Endothelial cell (in vitro differentiated cells): Measurements from ENCODE around the gene TMEM121. TPM values are rescaled to one million over a fixed set of nuclear protein-coding genes. Genes with fewer than 3 reads are reported as not detected.

Experiments
- DNase-seq: peaks from one replicate; pipeline ENCODE4 v3.0.0; 2021; ENCODE audit warnings: low spot score
- H3K27ac Mint-ChIP-seq: one replicate; pipeline ENCODE4 v1.8.0; 2021; ENCODE audit warnings: mixed read lengths, inconsistent platforms; ENCODE audit not compliant: unreplicated experiment
- H3K27me3 Mint-ChIP-seq: one replicate; pipeline ENCODE4 v1.8.0; 2021; ENCODE audit warnings: mild to moderate bottlenecking, moderate library complexity, mixed read lengths, inconsistent platforms; ENCODE audit not compliant: unreplicated experiment
- H3K36me3 Mint-ChIP-seq: one replicate; pipeline ENCODE4 v1.8.0; 2021; ENCODE audit warnings: mild to moderate bottlenecking, low read depth, mixed read lengths, inconsistent platforms; ENCODE audit not compliant: unreplicated experiment
- H3K4me1 Mint-ChIP-seq: one replicate; pipeline ENCODE4 v1.8.0; 2021; ENCODE audit warnings: mild to moderate bottlenecking, mixed read lengths, inconsistent platforms; ENCODE audit not compliant: unreplicated experiment
- H3K4me3 Mint-ChIP-seq: one replicate; pipeline ENCODE4 v1.8.0; 2021; ENCODE audit warnings: mild to moderate bottlenecking, mixed read lengths, inconsistent platforms; ENCODE audit not compliant: unreplicated experiment
- H3K9me3 Mint-ChIP-seq: one replicate; pipeline ENCODE4 v1.8.0; 2021; ENCODE audit warnings: mixed read lengths, inconsistent platforms; ENCODE audit not compliant: unreplicated experiment
- CTCF ChIP-seq: fragments of 200-600 bp; sonication (generic); IDR thresholded peaks from one replicate; pipeline ENCODE4 v1.5.0; 2021; ENCODE audit warnings: antibody characterized with exemption; ENCODE audit not compliant: unreplicated experiment
- total RNA-seq: library from RNA; stranded (reverse); fragmentation: NEBNext Ultra II Directional; extraction: Animal tissue kit (Norgen Biotek cat#: 25700); gene quantifications from one replicate; pipeline ENCODE4 v1.2.1, GENCODE V29; 2021; ENCODE audit not compliant: unreplicated experiment

The TMEM121 gene
- total RNA-seq, 1 donor from 2014 or later, result 1.6 TPM

GRCh38 chr14:105482486-105483110 is 43.8 kb upstream of the TMEM121 start:
- Mint-ChIP-seq H3K4me3 (peak overlapping the region; percentile 73), H3K4me1 (peaks cover 13% of the 10 kb centered on the region), H3K36me3 (peaks cover 7% of the 10 kb centered on the region), H3K27ac (peak overlapping the region; percentile 95), H3K27me3 (peaks cover 33% of the 10 kb centered on the region), H3K9me3 (no peaks in the 10 kb centered on the region)
- no peak for TF ChIP-seq CTCF
- no peak for DNase-seq

- no peak for DNase-seq
- no peak for TF ChIP-seq CTCF
- Mint-ChIP-seq H3K9me3 (no peaks in the 10 kb centered on the region), H3K36me3 (peaks cover 7% of the 10 kb centered on the region), H3K27ac (no peak overlapping the region), H3K4me3 (no peak overlapping the region), H3K27me3 (peaks cover 39% of the 10 kb centered on the region), H3K4me1 (peaks cover 12% of the 10 kb centered on the region)
These were observed 42.9 kb upstream of the TMEM121 start for GRCh38 chr14:105483300-105484068.

DNA sequence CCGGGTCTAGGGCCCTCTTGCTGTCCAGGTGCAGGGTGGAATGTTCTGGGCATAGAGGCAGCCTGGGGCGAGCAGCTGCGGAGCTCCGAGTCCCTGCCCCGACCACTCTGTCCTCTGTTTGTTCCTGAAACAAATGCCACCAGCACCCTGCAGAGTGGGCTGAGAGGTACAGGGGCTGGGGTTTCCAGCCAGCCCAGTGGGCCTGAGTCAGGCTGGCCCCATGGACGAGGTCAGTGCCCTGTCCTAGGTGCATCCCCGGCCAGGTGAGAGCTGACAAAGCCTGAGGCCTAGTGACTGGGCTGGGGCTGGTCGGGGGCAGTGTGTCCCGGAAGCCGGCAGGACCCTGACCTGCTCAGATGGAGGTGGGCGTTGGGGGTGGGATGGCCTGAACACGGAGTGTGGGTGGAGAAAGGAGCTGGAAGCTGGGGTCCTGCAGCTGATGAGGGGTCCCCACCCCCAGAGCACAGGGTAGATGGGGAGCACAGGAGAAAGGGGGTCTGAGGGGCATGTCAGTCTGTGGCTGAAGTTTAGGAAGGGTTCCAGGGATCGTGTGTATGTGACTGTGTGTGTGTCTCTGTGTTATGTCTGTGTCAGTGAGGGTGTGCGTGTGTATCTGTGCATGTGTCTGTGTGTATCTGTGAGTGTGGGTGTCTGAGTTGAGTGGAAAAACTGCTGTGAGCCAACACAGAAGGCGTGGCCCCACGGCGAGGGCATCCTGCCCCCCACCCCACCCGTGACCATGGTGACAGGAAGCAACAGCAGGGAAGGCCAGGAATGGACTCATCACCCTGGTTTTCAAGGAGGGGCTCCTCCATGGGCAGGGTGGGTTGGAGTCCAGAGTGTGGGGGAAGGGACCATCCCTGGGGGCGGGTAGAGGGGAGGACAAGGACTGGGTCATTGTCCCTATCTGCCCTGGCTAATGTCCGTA is 42.0 kb upstream of the TMEM121 start:
- H3K27ac Mint-ChIP-seq, result peak overlapping the region; percentile 65
- H3K9me3 Mint-ChIP-seq, result no peaks in the 10 kb centered on the region
- TF ChIP-seq CTCF, result no peak
- peaks cover 12% of the 10 kb centered on the region for H3K4me1 Mint-ChIP-seq
- no peak for DNase-seq
- H3K27me3 Mint-ChIP-seq, result peaks cover 38% of the 10 kb centered on the region
- H3K4me3 Mint-ChIP-seq, result peak overlapping the region; percentile 77
- peaks cover 7% of the 10 kb centered on the region for H3K36me3 Mint-ChIP-seq

DNA sequence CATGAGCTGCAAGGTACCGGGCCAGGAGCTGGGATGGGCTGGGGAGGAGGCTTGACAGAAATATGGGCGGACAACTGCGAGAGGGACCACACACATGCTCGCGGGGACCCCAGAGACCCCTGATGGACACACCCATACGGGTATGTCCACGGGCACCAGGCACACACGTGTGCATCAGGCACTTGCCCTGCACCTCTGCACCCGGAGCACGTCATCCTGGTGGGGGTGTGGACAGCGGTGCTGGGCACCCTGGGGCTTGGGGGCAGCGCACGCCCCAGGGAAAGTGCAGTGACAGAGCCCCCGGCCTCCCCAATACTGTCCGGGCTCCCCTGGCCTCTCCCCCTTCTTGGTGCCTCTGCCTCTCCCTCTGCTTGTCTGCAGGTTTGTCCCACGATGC is 41.4 kb upstream of the TMEM121 start:
- Mint-ChIP-seq H3K27me3 (peaks cover 34% of the 10 kb centered on the region), H3K4me1 (peaks cover 12% of the 10 kb centered on the region), H3K4me3 (no peak overlapping the region), H3K36me3 (peaks cover 4% of the 10 kb centered on the region), H3K9me3 (no peaks in the 10 kb centered on the region), H3K27ac (no peak overlapping the region)
- TF ChIP-seq CTCF, result no peak
- DNase-seq, result no peak
